NCI-H2107 (cell line): ENCODE data around the gene CA5A.
"Not testable (repeated sequence)": the region's sequence is repeated elsewhere in the genome, so short reads cannot be mapped to it uniquely, and the experiment has no call there.

ENCODE experiments used
- DNase-seq: peaks from one replicate; lab custom pipeline; 2025; lab: John Stamatoyannopoulos, UW

The CA5A gene

DNA sequence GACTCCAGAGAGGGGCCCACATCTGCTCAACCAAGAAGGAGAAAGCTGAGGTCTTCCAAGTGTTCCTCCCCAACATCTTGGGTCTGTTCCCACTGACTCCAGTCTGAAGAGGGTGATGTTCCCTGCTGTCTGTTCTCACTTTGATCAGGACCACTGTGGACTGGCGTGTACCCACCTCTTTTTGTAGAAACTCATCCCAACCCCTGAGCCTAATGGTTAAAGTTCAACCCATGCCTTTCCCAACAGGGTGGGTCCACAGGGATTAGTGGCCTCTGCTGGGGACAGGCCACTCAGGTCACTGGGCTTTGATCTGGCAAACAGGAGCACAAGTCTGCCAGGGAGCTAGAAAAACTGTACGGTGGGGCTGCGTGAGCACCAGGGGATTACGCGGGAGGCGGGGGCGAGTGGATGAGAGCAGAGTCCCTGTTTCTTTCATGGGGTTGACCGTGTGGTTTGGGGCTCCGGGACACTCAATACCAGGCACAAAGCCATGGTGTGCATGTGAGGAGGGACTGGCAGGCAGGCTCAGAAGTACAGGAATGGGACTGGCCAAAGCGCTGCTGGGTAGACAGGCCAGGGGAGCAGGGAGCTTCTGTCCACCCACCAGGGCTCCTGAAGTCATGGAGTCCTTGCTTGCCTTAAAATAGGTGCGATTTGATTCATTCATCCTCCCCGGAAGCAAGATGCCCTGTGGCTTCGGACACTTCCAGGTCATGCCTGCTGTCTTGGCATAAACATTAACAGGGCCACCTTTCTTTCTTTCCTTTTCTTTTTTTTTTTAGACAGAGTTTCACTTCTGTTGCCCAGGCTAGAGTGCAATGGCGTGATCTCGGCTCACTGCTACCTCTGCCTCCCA is at the start of gene CA5A:
Gene CA5A, minus strand, starts transcription at position 155 of the 856 bp plus-strand sequence. Its CDS starts 79 bp downstream, at position 76.
- no peak for DNase-seq

DNA sequence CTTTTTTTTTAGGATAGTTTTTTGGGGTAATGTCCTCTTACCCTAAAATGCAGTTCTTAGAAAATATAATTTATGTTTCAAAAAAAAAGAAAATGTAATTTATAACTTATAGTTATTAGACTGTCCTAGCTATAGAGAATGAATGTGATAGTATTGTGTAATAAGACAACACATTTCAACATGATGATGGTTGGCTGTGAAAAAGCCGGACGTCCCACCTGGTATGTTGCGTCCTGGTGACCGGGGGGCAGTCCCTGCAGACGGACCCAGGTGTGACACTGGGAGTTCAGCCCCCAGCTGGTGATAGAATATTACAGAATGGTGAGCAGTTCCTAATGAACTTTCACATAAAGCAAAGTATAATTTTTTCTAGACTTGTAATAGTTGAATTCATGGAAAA is 49.2 kb upstream of the CA5A start:
- DNase-seq = not testable (repeated sequence)

DNA sequence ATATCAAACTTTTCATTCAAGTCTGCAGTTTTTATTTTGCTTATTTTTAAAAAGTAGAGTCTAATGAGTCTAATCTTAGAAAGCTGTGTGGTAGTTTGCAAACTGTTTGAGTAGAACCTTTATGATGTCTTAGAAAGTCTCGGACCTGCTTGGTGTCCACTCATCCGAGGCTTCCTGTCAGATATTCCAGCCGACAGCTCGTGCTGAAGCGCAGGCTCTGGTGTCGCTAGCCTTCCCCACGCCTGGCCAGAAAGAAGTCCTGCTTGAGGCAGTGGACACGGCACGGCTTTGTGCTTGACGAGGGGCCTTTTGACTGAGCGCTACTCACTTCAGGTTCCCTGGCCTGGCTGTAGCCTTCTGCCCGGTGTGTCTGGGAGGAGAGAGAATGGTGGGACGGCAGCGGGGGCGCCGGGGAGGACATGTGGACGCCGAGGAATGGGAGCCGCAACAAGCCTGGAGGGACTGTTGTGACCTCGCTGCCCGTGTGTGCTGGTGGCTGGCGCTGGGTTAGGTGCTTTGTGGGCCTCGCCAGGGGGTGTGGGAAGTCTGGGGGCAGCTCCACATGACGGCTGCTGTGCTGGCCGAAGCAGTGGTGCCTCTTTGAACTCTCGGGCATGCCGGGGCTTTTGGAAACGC is 48.4 kb upstream of the CA5A start:
- no peak for DNase-seq

GRCh38 chr16:87984180-87984579 is 47.9 kb upstream of the CA5A start:
- not testable (repeated sequence) for DNase-seq

- not testable (repeated sequence) for DNase-seq
These were observed 47.4 kb upstream of the CA5A start for GRCh38 chr16:87983737-87984097.

DNA sequence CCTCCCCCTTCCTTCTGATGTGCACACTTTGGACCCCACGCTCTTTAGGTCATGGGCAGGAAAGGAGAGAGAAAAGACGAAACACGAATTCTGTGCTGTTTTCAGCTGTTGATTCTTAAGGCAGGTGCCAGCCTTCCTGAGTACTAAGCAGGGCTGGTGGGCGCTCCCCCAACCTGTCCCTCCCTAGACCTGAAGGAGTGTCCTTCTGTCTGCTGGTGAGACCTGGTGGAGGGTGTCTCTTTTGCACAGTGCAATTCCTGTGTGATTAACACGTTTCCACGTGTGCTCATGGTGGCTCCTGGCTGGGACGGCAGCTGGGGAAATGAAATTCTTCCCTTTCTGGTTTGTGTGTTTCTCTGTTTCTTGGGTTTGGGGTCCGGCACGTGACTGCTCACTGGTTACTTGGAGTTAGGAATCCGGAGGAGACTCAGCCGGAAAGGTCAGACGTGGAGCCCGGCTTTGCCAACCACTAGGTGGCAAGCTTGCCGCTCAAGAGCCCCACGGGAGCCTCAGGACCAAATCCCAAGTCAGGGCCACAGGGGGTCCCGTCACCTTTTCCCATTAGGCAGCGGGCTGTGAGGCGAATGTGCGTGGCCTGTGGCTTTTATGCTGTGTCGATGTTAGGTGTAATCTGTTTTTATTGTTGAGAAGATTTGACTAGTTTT is 46.9 kb upstream of the CA5A start:
- DNase-seq = not testable (repeated sequence)

DNA sequence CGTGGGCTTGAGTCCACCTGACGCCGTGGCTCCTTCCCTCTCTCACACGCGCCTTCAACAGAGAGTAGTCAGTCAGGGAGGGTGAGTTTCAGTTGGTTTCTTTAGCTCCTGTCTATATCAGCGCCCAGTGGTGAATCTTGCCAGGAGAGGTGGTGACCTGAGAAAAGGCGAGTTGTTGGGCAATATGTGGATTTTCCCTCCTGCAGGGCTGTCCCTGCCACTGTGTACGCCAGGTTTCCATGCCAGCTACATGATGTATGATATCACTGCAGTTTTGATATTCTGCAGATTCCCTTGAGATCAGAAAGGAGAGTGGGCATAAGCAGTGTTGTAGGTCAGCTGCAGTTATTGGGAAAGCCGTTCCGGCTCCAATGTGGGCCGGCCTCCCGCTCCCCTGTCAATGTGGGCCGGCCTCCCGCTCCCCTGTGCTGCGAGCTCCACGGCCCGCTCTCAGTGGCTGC is 46.3 kb upstream of the CA5A start:
- DNase-seq = no peak

GRCh38 chr16:87981376-87981775 is 45.0 kb upstream of the CA5A start:
- not testable (repeated sequence) for DNase-seq

DNA sequence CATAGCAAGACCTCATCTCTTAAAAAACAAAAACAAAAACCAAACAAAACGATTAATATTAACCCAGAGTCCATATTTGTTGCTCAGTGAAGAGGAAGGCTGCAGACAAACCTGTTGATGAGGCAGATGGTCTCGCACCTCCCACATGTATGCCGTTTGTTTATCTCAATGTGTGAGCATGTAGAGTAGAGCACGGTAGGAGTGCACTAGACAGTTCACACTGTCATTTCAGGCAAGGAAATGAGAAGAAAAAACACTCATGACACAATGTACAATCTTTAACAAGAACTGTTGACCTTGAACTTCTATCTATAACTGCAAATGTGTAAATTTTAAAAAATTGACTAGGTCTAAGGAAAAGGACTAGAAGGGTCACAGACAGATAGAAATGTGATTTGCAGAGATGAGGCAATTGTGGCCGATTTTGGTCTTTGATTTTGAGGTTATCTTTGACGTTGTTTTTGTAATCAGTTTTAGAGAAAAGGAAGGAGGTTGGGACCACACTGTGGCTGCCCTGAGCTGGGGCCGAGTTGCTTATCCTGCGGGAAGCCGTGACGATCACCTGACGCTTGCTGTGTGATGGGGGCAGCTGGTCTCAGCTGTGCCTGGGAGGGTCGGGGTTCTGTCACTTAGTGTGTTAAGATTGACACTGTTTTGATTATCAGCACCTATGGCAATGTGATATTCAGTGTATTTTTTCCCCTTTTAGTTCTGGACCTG is 43.7 kb upstream of the CA5A start:
- not testable (repeated sequence) for DNase-seq

DNA sequence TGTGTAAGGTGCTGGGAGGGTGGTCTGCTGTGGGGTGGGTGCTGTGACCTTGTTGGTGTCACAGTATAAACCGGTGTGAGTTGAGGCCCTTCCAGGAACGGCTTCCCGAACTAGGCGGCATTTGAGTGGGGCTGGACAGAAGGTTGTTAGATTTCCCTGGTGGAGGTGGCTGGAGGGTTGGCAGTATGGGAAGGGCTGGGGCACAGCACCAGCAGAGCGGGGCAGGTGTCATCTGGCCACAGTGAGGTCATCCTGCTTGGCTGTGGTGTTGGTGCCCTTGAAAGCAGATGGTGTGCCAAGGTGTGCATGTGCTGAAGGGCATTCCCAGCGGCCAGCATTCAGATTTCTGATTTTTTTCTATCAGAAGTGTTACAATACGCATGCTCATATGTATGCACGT is 43.0 kb upstream of the CA5A start:
- no peak for DNase-seq

DNA sequence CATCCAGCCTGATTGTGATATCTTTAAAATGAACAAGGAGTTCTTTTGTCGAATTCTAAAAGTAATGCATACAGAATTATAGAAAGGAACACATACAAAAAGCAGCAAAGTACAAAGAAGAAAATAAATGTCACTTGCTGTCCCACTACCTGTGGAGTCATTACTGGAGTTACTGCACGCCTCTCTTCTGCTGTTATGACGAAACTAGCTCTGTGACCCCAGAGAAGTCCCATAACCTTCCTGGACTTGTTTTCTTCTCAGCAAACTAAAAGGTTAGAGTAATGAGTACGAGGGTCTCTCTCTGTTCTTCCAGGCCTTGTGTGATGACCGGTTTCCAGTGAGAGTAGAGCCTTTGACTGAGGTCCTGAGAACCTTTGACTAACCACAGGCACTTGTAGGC is 41.8 kb upstream of the CA5A start:
- no peak for DNase-seq

DNA sequence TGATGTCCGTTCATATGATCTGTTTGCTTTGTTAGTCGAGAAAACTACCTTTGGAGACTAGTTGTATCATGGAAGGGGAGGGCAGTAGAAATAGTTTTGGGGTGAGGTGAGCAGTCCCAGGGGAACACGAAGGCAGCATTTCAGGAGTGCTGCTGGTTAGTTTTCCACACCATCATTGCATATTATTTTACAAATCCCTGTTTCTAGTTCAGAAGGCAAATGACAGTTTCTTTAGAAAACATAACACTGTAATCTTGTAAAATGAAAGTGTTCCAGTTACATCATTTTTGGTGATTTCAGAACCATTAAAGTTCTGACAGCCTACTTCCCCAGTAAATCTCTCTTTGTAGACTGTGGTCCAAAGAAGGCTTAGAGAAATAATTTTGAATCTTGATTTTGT is 40.3 kb upstream of the CA5A start:
- DNase-seq = no peak

DNA sequence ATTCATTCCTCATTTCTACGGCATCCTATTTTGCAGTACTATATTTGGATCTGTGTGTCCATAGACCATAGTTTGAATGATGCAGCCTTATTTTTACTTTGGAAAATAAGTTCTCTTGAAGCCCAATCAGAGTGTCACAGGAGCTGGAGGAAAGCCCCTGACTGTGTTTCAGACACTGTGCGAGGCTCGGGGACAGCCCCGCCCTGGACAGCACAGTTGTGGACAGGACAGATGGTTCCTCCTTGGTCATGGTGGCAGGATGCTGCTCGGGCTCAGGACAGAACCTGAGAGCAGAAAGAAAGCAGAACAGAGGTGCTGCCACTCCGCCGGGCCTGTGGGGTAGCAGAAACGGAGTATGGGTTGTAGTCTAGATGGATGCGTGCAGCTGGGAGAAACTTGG is 37.8 kb upstream of the CA5A start:
- DNase-seq = no peak

DNA sequence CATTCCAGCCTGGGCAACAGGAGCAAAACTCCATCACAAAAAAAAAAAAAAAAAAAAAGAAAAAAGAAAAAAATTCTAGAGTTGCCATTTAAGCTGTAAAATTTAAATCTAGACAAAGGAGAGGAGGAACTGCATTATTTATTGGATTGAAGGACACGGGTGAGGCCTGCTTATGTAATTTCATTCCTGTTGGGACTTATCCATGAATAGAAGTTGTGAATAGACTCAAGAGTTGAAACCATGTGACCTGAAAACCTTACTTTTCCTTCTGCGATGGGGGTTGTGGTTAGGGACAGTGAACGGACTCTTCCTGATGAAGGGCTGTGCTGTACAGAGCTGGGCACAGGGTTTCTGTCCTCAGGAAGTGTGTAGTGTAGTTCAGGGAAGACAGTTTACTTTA is 37.4 kb upstream of the CA5A start:
- DNase-seq = no peak

DNA sequence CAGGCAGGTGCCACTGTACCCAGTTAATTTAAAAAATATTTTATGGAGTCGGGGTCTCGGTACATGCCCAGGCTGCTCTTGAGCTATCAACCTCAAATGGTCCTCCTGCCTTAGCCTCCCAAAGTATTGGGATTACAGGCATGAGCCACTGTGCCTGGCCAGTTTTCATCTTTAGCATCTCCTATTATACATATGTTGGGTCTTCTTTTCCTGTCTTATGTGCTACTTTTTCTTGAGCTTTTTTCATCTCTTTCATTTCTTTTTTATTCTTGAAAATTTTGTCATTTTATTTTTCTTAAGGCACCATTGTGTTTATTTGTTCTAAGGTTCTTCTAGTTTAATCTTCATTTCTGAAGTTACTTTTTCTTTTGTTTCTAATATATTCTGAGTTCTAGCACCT is 35.6 kb upstream of the CA5A start:
- no peak for DNase-seq

DNA sequence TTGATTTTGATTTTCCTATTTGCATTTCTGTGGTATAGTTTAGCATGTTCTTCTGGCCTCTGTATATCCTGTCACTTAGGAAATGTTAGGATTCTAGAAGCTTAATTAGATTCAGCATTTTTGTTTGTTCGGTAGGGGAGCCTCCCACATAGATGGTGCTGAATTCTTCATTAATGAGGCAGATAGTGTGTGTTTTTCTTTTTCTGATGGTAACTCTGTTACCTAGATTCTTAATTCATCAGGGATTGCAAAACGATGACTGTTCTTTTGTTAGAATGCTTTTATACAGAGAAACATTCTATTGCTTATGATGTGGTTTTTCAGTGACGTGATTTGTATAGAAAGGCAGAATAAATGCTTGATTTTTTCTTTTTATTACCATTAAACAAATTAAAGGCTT is 33.9 kb upstream of the CA5A start:
- no peak for DNase-seq

GRCh38 chr16:87968541-87968940 is 32.2 kb upstream of the CA5A start:
- DNase-seq = no peak

- no peak for DNase-seq
These were observed 30.4 kb upstream of the CA5A start for GRCh38 chr16:87966685-87967185.

DNA sequence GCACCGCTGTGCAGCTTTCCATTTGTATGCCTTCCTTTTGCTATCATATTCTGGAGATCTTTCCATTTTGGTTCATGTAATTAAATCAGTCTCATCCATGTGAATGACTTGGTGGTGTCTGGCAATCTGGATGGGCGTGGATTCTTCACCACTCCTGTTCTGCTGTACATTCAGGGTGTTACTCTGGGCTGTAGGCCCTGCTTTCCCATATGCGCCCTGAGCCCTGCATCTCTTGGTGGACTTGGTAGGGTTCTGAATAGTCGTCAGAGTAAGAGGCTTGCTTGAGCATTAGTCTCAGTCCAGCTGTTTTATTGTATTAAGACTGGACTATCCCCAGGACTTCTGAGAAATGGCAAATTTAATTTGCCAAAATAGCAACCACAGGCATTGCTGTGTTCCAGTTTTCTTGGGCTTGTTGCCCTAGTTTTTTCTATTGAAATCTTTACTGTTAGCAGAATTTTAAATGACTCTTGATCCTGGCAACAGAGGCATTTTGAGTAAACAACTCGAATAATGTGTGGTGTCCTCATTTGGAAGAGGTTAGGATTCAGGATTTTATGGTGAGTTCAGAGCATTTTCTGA is 29.8 kb upstream of the CA5A start:
- DNase-seq = no peak

GRCh38 chr16:87965417-87965816 is 29.1 kb upstream of the CA5A start:
- no peak for DNase-seq

GRCh38 chr16:87964049-87964659 is 27.8 kb upstream of the CA5A start:
- DNase-seq = no peak
